GM20000 (cell line): ENCODE measurements around the gene PPFIBP2.

Experiments
- DNase-seq: peaks from one replicate; pipeline ENCODE4 v3.0.0; 2012; ENCODE audit warnings: low spot score
- CTCF ChIP-seq: IDR thresholded peaks from 2 replicates; pipeline ENCODE4 v1.5.1; 2012; ENCODE audit warnings: mild to moderate bottlenecking, control low read depth; ENCODE audit errors: extremely low read depth, missing control alignments

Gene PPFIBP2

GRCh38 chr11:7555052-7555699 is 41.4 kb downstream of the PPFIBP2 start:
- no peak for TF ChIP-seq CTCF
- no peak for DNase-seq

- no peak for TF ChIP-seq CTCF
- DNase-seq, result no peak
Observed at GRCh38 chr11:7558046-7558445, 44.2 kb downstream of the PPFIBP2 start.

- TF ChIP-seq CTCF, result no peak
- DNase-seq, result no peak
Observed at GRCh38 chr11:7559398-7560283, 45.8 kb downstream of the PPFIBP2 start.

GRCh38 chr11:7561562-7561961 is 47.8 kb downstream of the PPFIBP2 start:
- no peak for TF ChIP-seq CTCF
- DNase-seq, result no peak

- TF ChIP-seq CTCF, result no peak
- DNase-seq, result no peak
Observed at GRCh38 chr11:7563281-7563680, 49.5 kb downstream of the PPFIBP2 start.

GRCh38 chr11:7564803-7565202 is 51.0 kb downstream of the PPFIBP2 start:
- DNase-seq, result no peak
- no peak for TF ChIP-seq CTCF

- DNase-seq, result no peak
- no peak for TF ChIP-seq CTCF
Observed at GRCh38 chr11:7567311-7567710, 53.5 kb downstream of the PPFIBP2 start.
